T47D (cell line): ENCODE results near the gene DDIAS.
"Not testable (repeated sequence)": the region's sequence is repeated elsewhere in the genome, so short reads cannot be mapped to it uniquely, and the experiment has no call there.

Experiments
- DNase-seq, 2 experiments: peaks; one replicate each; pipeline versions ENCODE4 v3.0.0 to v3.0.0-alpha.2; 2011 to 2012; ENCODE audit warnings: low read depth in 1 of 2, low spot score in 1 of 2
- JUND ChIP-seq: IDR thresholded peaks from 2 replicates; pipeline ENCODE4 v1.6.1; 2012; ENCODE audit warnings: low read depth
- in situ Hi-C: cut with HindIII; loops from 2 replicates; pipeline ENCODE4 v1.10.0; 2016; ENCODE audit warnings: low sequenced_read_pairs, low pct_unique_long_range_greater_than_20kb

DDIAS gene

DNA sequence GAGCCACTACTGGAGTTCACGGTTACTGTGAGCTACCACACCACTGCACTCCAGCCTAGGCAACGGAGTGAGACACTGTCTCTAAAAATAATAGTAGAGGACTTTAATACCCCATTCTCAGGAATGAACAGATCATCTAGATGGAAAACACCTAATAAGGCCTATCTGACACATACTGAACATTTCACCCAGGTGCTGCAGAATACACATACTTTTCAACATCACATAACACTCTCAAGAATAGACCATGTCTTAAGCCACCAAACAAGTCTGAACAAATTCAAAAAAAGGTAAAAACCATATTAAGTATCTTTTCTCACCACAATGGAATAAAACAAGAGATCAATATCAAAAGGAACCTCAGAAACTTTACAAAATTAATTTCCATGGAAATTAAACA lies 37.9 kb downstream of the DDIAS start:
- TF ChIP-seq JUND: no peak
- no peak for DNase-seq
- in situ Hi-C loops: no loop called here

DNA sequence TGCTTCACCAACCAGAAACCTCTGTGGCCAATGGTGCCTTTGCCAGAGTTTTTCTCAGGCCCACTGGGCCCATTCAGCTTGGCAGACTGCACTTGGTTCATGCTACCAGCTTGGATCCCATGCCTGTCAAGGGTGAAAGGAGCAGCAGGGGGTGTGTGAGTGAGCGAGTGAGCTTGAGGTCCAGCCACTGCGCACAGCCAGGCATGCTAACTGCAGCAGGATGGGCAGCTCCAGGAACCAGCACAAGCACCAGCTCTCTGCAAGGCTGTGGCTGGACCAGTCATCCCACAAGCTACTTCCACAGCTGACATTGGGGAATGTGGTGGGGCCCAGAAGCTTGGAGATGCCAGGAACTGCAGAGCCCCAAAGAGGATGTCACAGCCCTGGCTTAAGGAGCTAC lies 40.8 kb downstream of the DDIAS start:
- in situ Hi-C loops: no loop called here
- DNase-seq: no peak
- no peak for TF ChIP-seq JUND

DNA sequence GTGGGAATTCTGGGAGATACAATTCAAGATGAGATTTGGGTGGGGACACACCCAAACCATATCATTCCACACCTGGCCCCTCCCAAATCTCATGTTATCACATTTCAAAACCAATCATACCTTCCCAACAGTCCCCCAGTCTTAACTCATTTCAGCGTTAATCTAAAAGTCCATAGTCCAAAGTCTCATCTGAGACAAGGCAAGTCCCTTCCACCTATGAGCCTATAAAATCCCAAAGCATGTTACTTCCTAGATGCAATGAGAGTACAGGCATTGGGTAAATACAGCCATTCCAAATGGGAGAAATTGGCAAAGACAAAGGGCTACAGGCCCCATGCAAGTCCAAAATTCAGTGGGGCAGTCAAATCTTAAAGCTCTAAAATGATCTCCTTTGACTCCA lies 41.9 kb downstream of the DDIAS start:
- in situ Hi-C loops, DNase-seq: not testable (repeated sequence)

DNA sequence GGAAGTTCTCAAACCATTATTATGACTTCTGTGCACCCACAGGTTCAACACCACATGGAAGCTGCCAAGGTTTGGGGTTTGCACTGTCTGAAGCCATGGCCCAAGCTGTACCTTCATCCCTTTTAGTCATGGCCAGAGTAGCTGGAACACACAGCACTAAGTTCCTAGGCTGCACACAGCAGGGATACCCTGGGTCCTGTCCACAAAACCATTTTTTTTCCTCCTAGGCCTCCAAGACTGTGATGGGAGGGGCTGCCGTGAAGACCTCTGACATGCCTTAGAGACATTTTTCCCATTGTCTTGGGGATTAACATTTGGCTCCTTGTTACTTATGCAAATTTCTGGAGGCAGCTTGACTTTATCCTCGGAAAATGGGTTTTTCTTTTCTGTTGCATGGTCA lies 42.7 kb downstream of the DDIAS start:
- TF ChIP-seq JUND: no peak
- in situ Hi-C loops: no loop called here
- DNase-seq: no peak

DNA sequence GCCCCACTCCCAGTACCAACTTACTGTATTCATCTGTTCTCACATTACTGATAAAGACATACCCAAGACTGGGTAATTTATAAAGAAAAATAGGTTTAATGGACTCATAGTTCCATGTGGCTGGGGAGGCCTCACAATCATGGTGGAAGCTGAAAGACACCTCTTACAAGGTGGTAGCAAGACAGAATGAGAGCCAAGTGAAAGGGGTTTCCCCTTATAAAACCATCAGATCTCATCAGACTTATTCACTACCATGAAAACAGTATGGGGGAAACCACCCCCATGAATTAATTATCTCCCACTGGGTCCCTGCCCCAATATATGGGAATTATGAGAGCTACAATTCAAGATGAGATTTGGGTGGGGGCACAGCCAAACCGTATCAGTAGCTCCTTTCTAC lies 43.5 kb downstream of the DDIAS start:
- DNase-seq, in situ Hi-C loops: not testable (repeated sequence)

DNA sequence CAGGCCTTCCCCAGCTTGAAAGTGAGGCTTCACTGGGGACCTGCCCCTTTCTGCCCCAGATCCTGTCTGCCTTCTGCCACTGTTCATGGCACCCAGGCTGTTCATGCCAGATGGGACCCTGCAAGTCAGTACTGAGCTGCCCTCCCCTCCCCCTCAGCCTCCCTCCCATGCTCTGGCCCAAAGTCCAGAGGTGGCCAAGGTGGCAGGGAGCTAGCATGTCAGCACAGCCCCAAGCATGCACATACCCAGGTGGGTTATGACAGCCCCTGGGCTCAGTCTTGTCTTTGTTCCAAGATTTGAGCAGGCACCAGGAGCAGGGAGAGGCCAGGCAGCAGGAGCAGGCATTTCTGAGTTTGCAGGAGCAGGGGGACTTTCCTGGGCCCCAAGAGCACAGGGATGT lies 44.1 kb downstream of the DDIAS start:
- DNase-seq: no peak
- in situ Hi-C loops: no loop called here
- TF ChIP-seq JUND: no peak

DNA sequence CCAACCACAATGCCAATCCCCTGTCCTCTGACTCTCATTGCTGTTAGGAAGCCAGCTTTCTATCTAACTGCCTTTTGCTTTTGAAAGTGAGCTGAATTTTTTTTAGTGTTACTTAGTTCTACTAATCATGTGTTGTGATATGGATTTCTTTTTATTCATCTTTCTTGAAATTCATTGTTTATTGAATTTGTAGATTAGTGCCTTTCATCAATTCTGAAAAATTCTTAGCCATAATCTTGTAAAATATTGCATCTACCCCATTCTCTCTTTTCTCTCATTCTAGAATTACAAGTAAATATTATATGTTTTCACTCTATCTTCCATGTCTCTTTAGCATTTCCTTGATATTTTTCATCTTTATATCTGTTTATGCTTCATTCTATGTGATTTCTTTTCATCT lies 47.8 kb downstream of the DDIAS start:
- in situ Hi-C loops: no loop called here
- TF ChIP-seq JUND: no peak
- DNase-seq: no peak

DNA sequence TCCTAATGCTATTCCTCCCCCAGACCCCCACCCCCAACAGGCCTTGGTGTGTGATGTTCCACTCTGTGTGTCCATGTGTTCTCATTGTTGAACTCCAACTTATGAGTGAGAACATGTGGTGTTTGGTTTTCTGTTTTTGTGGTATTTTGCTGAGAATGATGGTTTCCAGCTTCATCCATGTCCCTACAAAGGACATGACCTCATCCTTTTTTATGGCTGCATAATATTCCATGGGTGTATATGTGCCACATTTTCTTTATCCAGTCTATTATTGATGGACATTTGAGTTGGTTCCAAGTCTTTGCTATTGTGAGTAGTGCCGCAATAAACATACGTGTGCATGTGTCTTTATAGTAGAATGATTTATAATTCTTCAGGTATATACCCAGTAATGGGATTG lies 49.0 kb downstream of the DDIAS start:
- not testable (repeated sequence) for DNase-seq

DNA sequence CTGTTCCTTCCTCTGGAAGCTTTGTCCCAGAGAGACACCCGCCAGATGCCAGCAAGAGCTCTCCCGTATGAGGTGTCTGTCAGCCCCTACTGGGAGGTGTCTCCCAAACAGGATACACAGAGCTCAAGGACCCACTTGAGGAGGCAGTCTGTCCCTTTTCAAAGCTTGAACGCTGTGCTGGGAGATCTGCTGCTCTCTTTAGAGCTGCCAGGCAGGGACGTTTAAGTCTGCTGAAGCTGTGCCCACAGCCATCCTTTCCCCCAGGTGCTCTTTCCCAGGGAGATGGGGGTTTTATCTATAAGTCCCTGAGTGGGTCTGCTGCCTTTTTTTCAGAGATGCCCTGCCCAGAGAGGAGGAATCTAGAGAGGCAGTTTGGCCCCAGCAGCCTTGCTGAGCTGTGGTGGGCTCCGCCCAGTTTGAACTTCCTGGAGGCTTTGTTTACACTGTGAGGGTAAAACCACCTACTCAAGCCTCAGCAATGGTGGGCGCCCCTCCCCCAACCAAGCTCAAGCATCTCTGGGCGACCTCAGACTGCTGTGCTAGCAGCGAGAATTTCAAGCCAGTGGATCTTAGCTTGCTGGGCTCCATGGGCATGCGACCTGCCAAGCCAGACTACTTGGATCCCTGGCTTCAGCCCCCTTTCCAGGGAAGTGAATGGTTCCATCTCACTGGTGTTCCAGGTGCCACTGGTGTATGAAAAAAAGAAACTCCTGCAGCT lies 54.4 kb downstream of the DDIAS start:
- in situ Hi-C loops: not testable (repeated sequence)

More for the DNA sequence above, 49.0 kb downstream of the DDIAS start:
- in situ Hi-C loops: not testable (repeated sequence)

DNA sequence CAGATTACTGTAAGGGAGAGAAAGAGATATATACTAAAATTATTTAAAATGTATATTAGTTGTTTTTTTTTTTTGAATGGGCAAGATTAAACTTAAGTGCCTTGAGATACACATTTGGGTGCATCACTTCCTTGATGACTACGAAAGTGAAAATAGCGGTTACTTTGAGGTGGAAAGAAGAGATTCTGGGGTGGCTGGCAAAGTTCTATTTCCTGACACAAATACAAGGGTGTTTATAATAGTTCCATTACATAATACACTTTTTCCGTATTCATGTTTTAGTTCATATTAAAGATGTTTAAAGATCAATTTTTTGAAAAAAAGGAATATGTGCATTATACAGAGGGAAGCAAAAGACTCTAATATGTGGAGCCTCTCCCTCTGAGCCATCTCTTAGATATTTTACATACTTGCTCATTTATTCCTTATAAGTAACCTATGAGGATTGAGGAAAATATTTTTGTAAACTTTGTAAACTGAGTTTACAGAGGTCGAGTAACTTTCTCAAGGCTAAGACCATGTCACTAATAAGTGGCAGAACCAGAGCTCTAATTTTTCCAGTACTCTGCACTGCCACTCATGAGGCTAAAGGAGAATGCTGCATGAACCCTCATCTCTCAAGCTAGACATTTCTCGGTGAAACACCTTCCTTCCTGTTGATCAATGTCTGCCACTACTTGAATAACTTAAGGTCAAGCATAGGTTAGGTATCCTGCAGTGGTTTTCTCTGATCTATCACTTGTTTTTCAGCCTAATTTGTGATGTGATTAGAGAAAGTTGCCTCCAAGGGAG lies 58.6 kb downstream of the DDIAS start:
- in situ Hi-C loops: no loop called here

More for the DNA sequence above, 54.4 kb downstream of the DDIAS start:
- not testable (repeated sequence) for DNase-seq

DNA sequence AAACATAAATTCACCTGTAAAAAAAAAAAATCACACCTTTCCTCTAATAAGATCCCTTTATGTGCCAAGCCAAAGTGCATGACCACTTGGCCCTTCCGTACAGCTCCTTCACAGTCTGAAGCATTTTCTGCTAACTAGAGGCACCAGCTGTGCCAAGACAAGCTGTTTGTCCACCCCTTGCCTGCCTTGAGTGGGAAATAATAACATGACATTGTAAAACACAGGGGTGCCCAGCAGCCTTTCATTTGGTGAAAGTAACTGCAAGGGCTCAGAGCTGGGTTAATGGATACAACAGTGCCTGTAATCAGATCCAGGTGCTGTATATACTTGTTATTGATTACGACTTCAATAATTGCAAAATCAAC lies 59.2 kb downstream of the DDIAS start:
- no peak for TF ChIP-seq JUND
- no peak for DNase-seq
- in situ Hi-C loops: no loop called here

More for the DNA sequence above, 58.6 kb downstream of the DDIAS start:
- TF ChIP-seq JUND: no peak
- no peak for DNase-seq

DNA sequence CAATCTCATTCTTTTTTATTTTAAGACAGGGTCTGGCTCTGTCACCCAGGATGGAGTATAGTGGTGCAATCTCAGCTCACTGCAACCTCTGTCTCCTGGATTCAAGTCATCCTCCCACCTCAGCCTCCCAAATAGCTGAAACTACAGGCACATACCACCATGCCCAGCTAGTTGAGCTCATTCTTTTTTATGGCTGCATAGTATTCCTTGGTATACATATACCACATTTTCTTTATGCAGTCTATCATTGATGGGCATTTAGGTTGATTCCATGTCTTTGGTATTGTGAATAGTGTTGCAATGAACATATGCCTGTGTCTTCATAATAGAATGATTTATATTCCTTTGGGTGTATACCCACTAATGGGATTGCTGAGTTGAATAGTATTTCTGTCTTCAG lies 60.5 kb downstream of the DDIAS start:
- in situ Hi-C loops, DNase-seq: not testable (repeated sequence)

DNA sequence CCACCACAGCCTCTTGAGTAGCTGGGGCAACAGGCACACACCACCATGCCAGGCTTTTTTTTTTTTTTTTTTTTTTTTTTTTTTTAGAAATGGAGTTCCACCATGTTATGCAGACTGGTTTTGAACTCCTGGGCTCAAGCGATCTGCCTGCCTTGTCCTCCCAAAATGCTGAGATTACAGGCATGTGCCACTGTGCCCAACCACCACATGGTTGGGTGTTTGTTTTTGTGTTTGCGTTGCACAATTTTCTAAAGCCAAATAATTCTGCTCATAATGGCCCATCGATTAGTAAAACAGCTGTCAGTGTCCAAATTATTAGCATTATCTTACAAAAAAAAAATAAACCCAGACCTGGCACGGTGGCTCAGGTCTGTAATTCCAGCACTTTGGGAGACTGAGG lies 65.8 kb downstream of the DDIAS start:
- DNase-seq: no peak
- in situ Hi-C loops: no loop called here
- TF ChIP-seq JUND: no peak

DNA sequence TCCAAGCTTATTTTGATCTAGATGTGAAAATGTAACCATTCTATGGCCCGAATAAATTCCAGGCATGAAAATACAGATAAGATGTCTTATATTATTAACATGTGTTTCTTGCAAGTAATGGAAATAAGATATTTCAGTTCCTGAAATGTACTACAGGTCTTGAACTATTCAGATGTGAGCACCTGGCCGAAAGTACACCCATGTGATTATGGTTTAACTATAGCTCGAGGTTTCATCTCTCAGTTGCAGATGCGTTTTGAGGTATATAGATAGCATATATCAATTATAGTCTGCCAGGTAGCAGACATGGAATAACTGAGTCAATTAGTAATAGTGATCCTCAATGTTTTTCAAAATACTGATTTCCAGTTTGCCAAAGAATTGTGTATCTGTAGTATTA lies 68.3 kb downstream of the DDIAS start:
- TF ChIP-seq JUND: no peak
- in situ Hi-C loops: no loop called here
- no peak for DNase-seq

DNA sequence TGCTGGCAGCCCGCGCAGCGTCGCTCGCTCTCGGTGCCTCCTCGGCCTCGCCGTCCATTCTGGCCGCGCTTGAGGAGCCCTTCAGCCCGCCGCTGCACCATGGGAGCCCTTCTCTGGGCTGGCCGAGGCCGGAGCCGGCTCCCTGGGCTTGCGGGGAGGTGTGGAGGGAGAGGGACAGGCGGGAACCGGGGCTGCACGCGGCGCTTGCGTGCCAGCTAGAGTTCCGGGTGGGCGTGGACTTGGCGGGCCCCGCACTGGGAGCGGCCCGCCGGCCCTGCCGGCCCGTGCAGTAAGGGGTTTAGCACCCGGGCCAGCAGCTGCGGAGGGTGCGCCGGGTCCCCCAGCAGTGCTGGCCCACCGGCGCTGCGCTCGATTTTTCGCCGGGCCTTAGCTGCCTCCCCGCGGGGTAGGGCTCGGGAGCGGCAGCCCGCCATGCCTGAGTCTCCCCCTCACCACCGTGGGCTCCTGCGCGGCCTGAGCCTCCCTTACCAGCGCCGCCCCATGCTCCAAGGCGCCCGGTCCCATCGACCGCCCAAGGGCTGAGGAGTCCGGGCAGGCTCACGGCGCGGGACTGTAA lies 69.1 kb downstream of the DDIAS start:
- DNase-seq, in situ Hi-C loops: not testable (repeated sequence)

DNA sequence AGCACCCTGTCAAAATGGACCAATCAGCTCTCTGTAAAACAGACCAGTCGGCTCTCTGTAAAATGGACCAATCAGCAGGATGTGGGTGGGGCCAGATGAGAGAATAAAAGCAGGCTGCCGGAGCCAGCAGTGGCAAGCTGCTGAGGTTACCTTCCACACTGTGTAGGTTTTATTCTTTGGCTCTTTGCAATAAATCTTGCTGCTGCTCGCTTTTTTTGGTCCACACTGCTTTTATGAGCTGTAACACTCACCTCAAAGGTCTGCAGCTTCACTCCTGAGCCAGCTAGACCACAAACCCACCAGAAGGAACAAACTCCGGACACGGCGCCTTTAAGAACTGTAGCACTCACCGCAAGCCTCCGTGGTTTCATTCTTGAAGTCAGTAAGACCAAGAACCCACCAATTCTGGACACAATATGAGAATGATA lies 70.0 kb downstream of the DDIAS start:
- DNase-seq, in situ Hi-C loops: not testable (repeated sequence)
